Activated CD8-positive, alpha-beta memory T cell treated with anti-CD3 and anti-CD28 coated beads, Interleukin-2, amount 50 U/mL, for 48 hours (primary cell): ENCODE data around the gene KLF16.
"Not testable (repeated sequence)": the region's sequence is repeated elsewhere in the genome, so short reads cannot be mapped to it uniquely, and the experiment has no call there.

Source experiments
- DNase-seq: peaks from one replicate; pipeline ENCODE4 v3.0.0-alpha.2; 2020

The KLF16 gene

GRCh38 chr19:1863328-1863637, at the start of gene KLF16:
KLF16 (minus strand) TSS chr19:1863579; CDS start chr19:1863497, 82 bp downstream.
- no peak for DNase-seq

- DNase-seq: no peak
Measured at GRCh38 chr19:1912760-1913505, 49.6 kb upstream of the KLF16 start.

- DNase-seq: no peak
Measured at GRCh38 chr19:1911995-1912394, 48.6 kb upstream of the KLF16 start.

GRCh38 chr19:1911098-1911497, 47.7 kb upstream of the KLF16 start:
- no peak for DNase-seq

- no peak for DNase-seq
Measured at GRCh38 chr19:1910177-1910576, 46.8 kb upstream of the KLF16 start.

GRCh38 chr19:1909761-1910080, 46.3 kb upstream of the KLF16 start:
- DNase-seq: no peak

GRCh38 chr19:1908364-1908678, 44.9 kb upstream of the KLF16 start:
- DNase-seq: no peak

GRCh38 chr19:1907563-1908363, 44.4 kb upstream of the KLF16 start:
- DNase-seq: no peak

- no peak for DNase-seq
Measured at GRCh38 chr19:1906985-1907562, 43.7 kb upstream of the KLF16 start.

- DNase-seq: no peak
Measured at GRCh38 chr19:1905863-1906375, 42.5 kb upstream of the KLF16 start.

- DNase-seq: peak; percentile 98
Measured at GRCh38 chr19:1905110-1905862, 41.9 kb upstream of the KLF16 start, which contains the start of the genes ADAT3 and SCAMP4. ADAT3 (plus strand) TSS chr19:1905399; CDS start chr19:1912048, 6,649 bp downstream. SCAMP4 (plus strand) TSS chr19:1905399; CDS start chr19:1915020, 9,621 bp downstream.

GRCh38 chr19:1904860-1905109, 41.4 kb upstream of the KLF16 start:
- DNase-seq: no peak

GRCh38 chr19:1902923-1903322, 39.5 kb upstream of the KLF16 start:
- DNase-seq: no peak

- DNase-seq: no peak
Measured at GRCh38 chr19:1901940-1902404, 38.6 kb upstream of the KLF16 start.

GRCh38 chr19:1896508-1896907, 33.1 kb upstream of the KLF16 start:
- peak; percentile 68 for DNase-seq

GRCh38 chr19:1893791-1894190, 30.4 kb upstream of the KLF16 start:
- no peak for DNase-seq

GRCh38 chr19:1889907-1890306, 26.5 kb upstream of the KLF16 start:
- DNase-seq: no peak

GRCh38 chr19:1888385-1888784, 25.0 kb upstream of the KLF16 start:
- DNase-seq: no peak

GRCh38 chr19:1886360-1886759, 23.0 kb upstream of the KLF16 start:
- DNase-seq: not testable (repeated sequence)

GRCh38 chr19:1885398-1886119, 22.2 kb upstream of the KLF16 start, which contains the start of gene ABHD17A:
ABHD17A (minus strand) TSS chr19:1885496; CDS start chr19:1881566, 3,930 bp downstream.
- peak; percentile 99 for DNase-seq

GRCh38 chr19:1884719-1885334, 21.4 kb upstream of the KLF16 start:
- peak; percentile 62 for DNase-seq

- DNase-seq: peak; percentile 72
Measured at GRCh38 chr19:1884291-1884718, 20.9 kb upstream of the KLF16 start.
